ENCODE measurements around the gene POLN.

GRCh38 chr4:2076908-2077536 lies 164.9 kb downstream of the POLN start:
- TF ChIP-seq CTCF (optimal IDR thresholded peaks at IDR 0.05 in 1 of 3, IDR thresholded peaks at IDR 0.05 in 1 of 3, conservative IDR thresholded peaks at IDR 0.05 in 1 of 3; ENCODE audit: extremely low read depth in 1 of 3, insufficient read depth in 2 of 3, low read length in 3 of 3) (no peak), EZH2 (IDR thresholded peaks at IDR 0.05; ENCODE audit: low read length) (no peak)

Data from keratinocyte (primary cell).